IMR-90 (cell line): ENCODE measurements around the gene TPMT. TPM values are rescaled to one million over a fixed set of nuclear protein-coding genes. Genes with fewer than 3 reads are reported as not detected.

Experiments
- ATAC-seq: fragments of 200-7000 bp; cut with Tn5 transposase; 2 replicates; pipeline ENCODE4 v1.9.1; 2020; ENCODE audit warnings: low read depth, mild to moderate bottlenecking, moderate library complexity
- BruUV-seq: library from RNA; stranded (reverse); fragments of 400-500 nt; replicated peaks from 2 replicates; lab custom pipeline; 2021; lab: Mats Ljungman, UMichigan
- CTCF ChIA-PET: fragments of 300-600 bp; formaldehyde crosslinking; extraction: SDS; loops from one replicate; lab custom pipeline; 2021; ENCODE audit warnings: antibody characterized with exemption; lab: Yijun Ruan, JAX
- POLR2A ChIA-PET: fragments of 300-600 bp; sonication (Branson Sonifier 250); formaldehyde crosslinking; loops from one replicate; lab custom pipeline; 2022; ENCODE audit warnings: antibody characterized with exemption; ENCODE audit not compliant: unreplicated experiment; lab: Charles Lee
- DNase-seq: peaks from one replicate; pipeline ENCODE4 v3.0.0; 2013
- H2AFZ ChIP-seq: replicated peaks from 2 replicates; pipeline ENCODE3; 2013; ENCODE audit warnings: low read length, mild to moderate bottlenecking; ENCODE audit not compliant: poor library complexity
- H2AK5ac ChIP-seq: 2 replicates; pipeline ENCODE4 v1.6.1; 2013; ENCODE audit warnings: low read depth, low read length, inconsistent platforms
- H2AK9ac ChIP-seq: replicated peaks from 2 replicates; pipeline ENCODE3; 2013; ENCODE audit warnings: mild to moderate bottlenecking, low read depth, low read length, moderate library complexity; ENCODE audit not compliant: poor library complexity
- H2BK120ac ChIP-seq: 2 replicates; pipeline ENCODE4 v1.6.1; 2013; ENCODE audit warnings: low read depth, low read length, inconsistent platforms
- H2BK15ac ChIP-seq: 3 replicates; pipeline ENCODE4 v1.6.1; 2013; ENCODE audit warnings: low read depth, low read length, inconsistent platforms
- H2BK20ac ChIP-seq: 2 replicates; pipeline ENCODE4 v1.6.1; 2013; ENCODE audit warnings: low read depth, mild to moderate bottlenecking, inconsistent platforms, low read length, moderate library complexity
- H2BK5ac ChIP-seq: 2 replicates; pipeline ENCODE4 v1.6.1; 2013; ENCODE audit warnings: mild to moderate bottlenecking, low read depth, low read length, inconsistent platforms; ENCODE audit not compliant: poor library complexity, severe bottlenecking
- H3K14ac ChIP-seq: replicated peaks from 2 replicates; pipeline ENCODE4 v1.6.1; 2013; ENCODE audit warnings: low read depth, low read length, inconsistent platforms
- H3K18ac ChIP-seq: 2 replicates; pipeline ENCODE4 v1.6.1; 2013; ENCODE audit warnings: low read depth, low read length, control low read depth
- H3K23ac ChIP-seq: 2 replicates; pipeline ENCODE4 v1.6.1; 2013; ENCODE audit warnings: low read depth, low read length, inconsistent platforms
- H3K27ac ChIP-seq: 2 replicates; pipeline ENCODE4 v1.5.1; 2013; ENCODE audit warnings: mild to moderate bottlenecking, control low read depth, low read length; ENCODE audit not compliant: insufficient read depth
- H3K27me3 ChIP-seq: 2 replicates; pipeline ENCODE4 v1.6.1; 2013; ENCODE audit warnings: low read length; ENCODE audit not compliant: control insufficient read depth, insufficient read depth
- H3K36me3 ChIP-seq: 2 replicates; pipeline ENCODE4 v1.6.1; 2013; ENCODE audit warnings: low read length, mixed read lengths; ENCODE audit not compliant: control insufficient read depth, insufficient read depth
- H3K4ac ChIP-seq: 2 replicates; pipeline ENCODE4 v1.6.1; 2013; ENCODE audit warnings: low read depth, low read length, inconsistent platforms
- H3K4me1 ChIP-seq: 2 replicates; pipeline ENCODE4 v1.6.1; 2013; ENCODE audit warnings: low read length, mixed read lengths; ENCODE audit not compliant: control insufficient read depth, insufficient read depth
- H3K4me2 ChIP-seq: 2 replicates; pipeline ENCODE4 v1.6.1; 2013; ENCODE audit warnings: low read depth, mild to moderate bottlenecking, control low read depth, low read length, moderate library complexity
- H3K4me3 ChIP-seq: 2 replicates; pipeline ENCODE4 v1.5.1; 2013; ENCODE audit warnings: low read depth, mild to moderate bottlenecking, control low read depth, low read length, moderate library complexity; ENCODE audit not compliant: insufficient read depth
- H3K56ac ChIP-seq: 2 replicates; pipeline ENCODE4 v1.6.1; 2013; ENCODE audit warnings: low read length, inconsistent platforms; ENCODE audit not compliant: insufficient read depth; ENCODE audit errors: extremely low read depth
- H3K79me1 ChIP-seq, 2 experiments: 2 replicates each; pipeline ENCODE4 v1.6.1; 2013; ENCODE audit warnings: low read length in 2 of 2, inconsistent platforms in 1 of 2, low read depth in 1 of 2
- H3K9ac ChIP-seq: 2 replicates; pipeline ENCODE4 v1.6.1; 2013; ENCODE audit warnings: low read depth, low read length, control low read depth
- H3K9me1 ChIP-seq: 2 replicates; pipeline ENCODE4 v1.6.1; 2013; ENCODE audit warnings: low read length, inconsistent platforms; ENCODE audit not compliant: insufficient read depth
- H3K9me3 ChIP-seq: 2 replicates; pipeline ENCODE4 v1.6.1; 2013; ENCODE audit warnings: low read length; ENCODE audit not compliant: control insufficient read depth, insufficient read depth
- H4K20me1 ChIP-seq: 2 replicates; pipeline ENCODE4 v1.6.1; 2013; ENCODE audit warnings: low read length, inconsistent platforms; ENCODE audit not compliant: insufficient read depth
- H4K5ac ChIP-seq: 2 replicates; pipeline ENCODE4 v1.6.1; 2013; ENCODE audit warnings: mild to moderate bottlenecking, low read depth, low read length, control low read depth
- H4K8ac ChIP-seq, 2 experiments: 2 replicates each; pipeline ENCODE4 v1.6.1; 2013; ENCODE audit warnings: low read depth in 2 of 2, low read length in 2 of 2, control low read depth in 1 of 2, inconsistent platforms in 1 of 2
- H4K91ac ChIP-seq: 2 replicates; pipeline ENCODE4 v1.6.1; 2013; ENCODE audit warnings: low read depth, low read length, inconsistent platforms; ENCODE audit not compliant: insufficient read depth
- CEBPB ChIP-seq: IDR thresholded peaks from 2 replicates; pipeline ENCODE4 v1.6.1; 2012; ENCODE audit warnings: low read depth, low read length, improper control_type of control experiment
- CHD1 ChIP-seq: IDR thresholded peaks from 2 replicates; pipeline ENCODE4 v1.6.1; 2012; ENCODE audit warnings: low read depth, low read length, improper control_type of control experiment
- FOS ChIP-seq: fragments of 150-350 bp; IDR thresholded peaks from 2 replicates; pipeline ENCODE4 v1.6.1; 2016; ENCODE audit warnings: low read depth, low read length
- MAFK ChIP-seq: IDR thresholded peaks from 2 replicates; pipeline ENCODE4 v1.6.1; 2012; ENCODE audit warnings: low read depth, low read length, improper control_type of control experiment
- MAZ ChIP-seq: IDR thresholded peaks from 2 replicates; pipeline ENCODE4 v1.6.1; 2012; ENCODE audit warnings: low read depth, mild to moderate bottlenecking, low read length, improper control_type of control experiment, moderate library complexity, borderline replicate concordance
- MXI1 ChIP-seq: IDR thresholded peaks from 2 replicates; pipeline ENCODE4 v1.6.1; 2012; ENCODE audit warnings: low read depth, mild to moderate bottlenecking, low read length, moderate library complexity, borderline replicate concordance
- NFE2L2 ChIP-seq: fragments of 150-350 bp; IDR thresholded peaks from 2 replicates; pipeline ENCODE4 v1.6.1; 2016; ENCODE audit warnings: low read depth, mild to moderate bottlenecking, low read length
- POLR2A ChIP-seq: IDR thresholded peaks from 2 replicates; pipeline ENCODE4 v1.6.1; 2012; ENCODE audit warnings: mild to moderate bottlenecking, low read depth, low read length
- RAD21 ChIP-seq: IDR thresholded peaks from 2 replicates; pipeline ENCODE4 v1.6.1; 2012; ENCODE audit warnings: low read length, improper control_type of control experiment
- RFX5 ChIP-seq: IDR thresholded peaks from 2 replicates; pipeline ENCODE4 v1.8.0; 2012; ENCODE audit warnings: low read depth, mild to moderate bottlenecking, low read length, moderate library complexity
- SMC3 ChIP-seq: fragments of 150-350 bp; IDR thresholded peaks from 2 replicates; pipeline ENCODE4 v1.6.1; 2016; ENCODE audit warnings: low read depth, mild to moderate bottlenecking, antibody characterized with exemption, low read length, moderate library complexity
- USF2 ChIP-seq: fragments of 150-350 bp; IDR thresholded peaks from 2 replicates; pipeline ENCODE4 v1.6.1; 2017; ENCODE audit warnings: mild to moderate bottlenecking, antibody characterized with exemption, low read length, low read depth
- WGBS, 2 experiments: methylation state at CpG; one replicate each; pipeline versions ENCODE4 v1.1.5 to v1.1.7; 2013; ENCODE audit warnings: missing lambda C conversion rate in 2 of 2; ENCODE audit not compliant: insufficient read length in 1 of 2; ENCODE audit errors: extremely low coverage in 2 of 2; 5-methylcytosine and 5-hydroxymethylcytosine counted together
- dilution Hi-C: fragments of 300-500 bp; cut with HindIII; formaldehyde crosslinking; loops from one replicate; pipeline ENCODE4 v1.14.3; 2018; ENCODE audit warnings: low sequenced_read_pairs; ENCODE audit not compliant: unreplicated experiment
- in situ Hi-C: fragments of 300-500 bp; cut with MboI; formaldehyde crosslinking; loops from 3 replicates; pipeline ENCODE4 v1.14.3; 2019; ENCODE audit warnings: low sequenced_read_pairs, inconsistent platforms, mixed read lengths
- intact Hi-C: fragments of 100-400 bp; cut with micrococcal nuclease; formaldehyde crosslinking; loops from 2 replicates; pipeline ENCODE4 v1.10.0; 2022
- polyA plus RNA-seq, 3 experiments: library from polyadenylated mRNA; depleted of rRNA; stranded (reverse); fragments of >200 nt; gene quantifications; 2 replicates each; pipeline ENCODE4 v1.2.3, GENCODE V29; 2012; ENCODE audit warnings: low replicate concordance in 1 of 3
- total RNA-seq: library from RNA; depleted of rRNA; stranded (reverse); fragments of >200 nt; gene quantifications from 2 replicates; pipeline ENCODE4 v1.2.3, GENCODE V29; 2012
- TF ChIP-seq, protein P1 (sequence below): fragments of 150-350 bp; IDR thresholded peaks from 2 replicates; pipeline ENCODE4 v1.6.1; 2016; ENCODE audit warnings: low read depth, mild to moderate bottlenecking, low read length, moderate library complexity, borderline replicate concordance
- TF ChIP-seq, protein P2 (sequence below): conservative IDR thresholded peaks from 2 replicates; pipeline ENCODE4 v1.5.1; 2012; ENCODE audit warnings: mild to moderate bottlenecking, low read depth, low read length, improper control_type of control experiment

Gene TPMT
- total and polyA plus RNA-seq, 2 of the 4 experiments (the other 2 are of a cell fraction): 10.8 to 14.1 TPM

- no peak overlapping the region for H2BK20ac ChIP-seq
- H3K36me3 ChIP-seq: peaks cover 4% of the 10 kb centered on the region
- H3K18ac ChIP-seq: no peak overlapping the region
- no peak overlapping the region for H3K23ac ChIP-seq
- no peak overlapping the region for H2AFZ ChIP-seq
- no peaks in the 10 kb centered on the region for H3K9me3 ChIP-seq
- H2AK9ac ChIP-seq: no peak overlapping the region
- no peaks in the 10 kb centered on the region for H3K9me1 ChIP-seq
- H4K91ac ChIP-seq: no peak overlapping the region
- H3K27me3 ChIP-seq: no peaks in the 10 kb centered on the region
- no peak overlapping the region for H4K8ac ChIP-seq
- 100% methylated on average over 2 of the region's 6 CpGs; no CpG with 5 or more reads in 1 of the 2 experiments for WGBS, 2 experiments
- no peaks in the 10 kb centered on the region for H3K4me1 ChIP-seq
- no peak overlapping the region for H3K4me2 ChIP-seq
- no peak overlapping the region for H3K14ac ChIP-seq
- CTCF ChIA-PET: no interaction called here
- dilution Hi-C loops (no loop called here), intact Hi-C loops (no loop called here), in situ Hi-C loops (no loop called here)
- H3K9ac ChIP-seq: no peak overlapping the region
- no peak overlapping the region for H2BK120ac ChIP-seq
- H2BK15ac ChIP-seq: no peak overlapping the region
- TF ChIP-seq FOS (no peak), MAFK (no peak), MXI1 (no peak), RFX5 (no peak), CEBPB (no peak), USF2 (no peak), MAZ (no peak), POLR2A (no peak), NFE2L2 (no peak), CHD1 (no peak), RAD21 (no peak), SMC3 (no peak)
- TF ChIP-seq, protein P1, sequence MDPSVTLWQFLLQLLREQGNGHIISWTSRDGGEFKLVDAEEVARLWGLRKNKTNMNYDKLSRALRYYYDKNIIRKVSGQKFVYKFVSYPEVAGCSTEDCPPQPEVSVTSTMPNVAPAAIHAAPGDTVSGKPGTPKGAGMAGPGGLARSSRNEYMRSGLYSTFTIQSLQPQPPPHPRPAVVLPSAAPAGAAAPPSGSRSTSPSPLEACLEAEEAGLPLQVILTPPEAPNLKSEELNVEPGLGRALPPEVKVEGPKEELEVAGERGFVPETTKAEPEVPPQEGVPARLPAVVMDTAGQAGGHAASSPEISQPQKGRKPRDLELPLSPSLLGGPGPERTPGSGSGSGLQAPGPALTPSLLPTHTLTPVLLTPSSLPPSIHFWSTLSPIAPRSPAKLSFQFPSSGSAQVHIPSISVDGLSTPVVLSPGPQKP: no peak
- TF ChIP-seq, protein P2, sequence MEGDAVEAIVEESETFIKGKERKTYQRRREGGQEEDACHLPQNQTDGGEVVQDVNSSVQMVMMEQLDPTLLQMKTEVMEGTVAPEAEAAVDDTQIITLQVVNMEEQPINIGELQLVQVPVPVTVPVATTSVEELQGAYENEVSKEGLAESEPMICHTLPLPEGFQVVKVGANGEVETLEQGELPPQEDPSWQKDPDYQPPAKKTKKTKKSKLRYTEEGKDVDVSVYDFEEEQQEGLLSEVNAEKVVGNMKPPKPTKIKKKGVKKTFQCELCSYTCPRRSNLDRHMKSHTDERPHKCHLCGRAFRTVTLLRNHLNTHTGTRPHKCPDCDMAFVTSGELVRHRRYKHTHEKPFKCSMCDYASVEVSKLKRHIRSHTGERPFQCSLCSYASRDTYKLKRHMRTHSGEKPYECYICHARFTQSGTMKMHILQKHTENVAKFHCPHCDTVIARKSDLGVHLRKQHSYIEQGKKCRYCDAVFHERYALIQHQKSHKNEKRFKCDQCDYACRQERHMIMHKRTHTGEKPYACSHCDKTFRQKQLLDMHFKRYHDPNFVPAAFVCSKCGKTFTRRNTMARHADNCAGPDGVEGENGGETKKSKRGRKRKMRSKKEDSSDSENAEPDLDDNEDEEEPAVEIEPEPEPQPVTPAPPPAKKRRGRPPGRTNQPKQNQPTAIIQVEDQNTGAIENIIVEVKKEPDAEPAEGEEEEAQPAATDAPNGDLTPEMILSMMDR: no peak
- no peak overlapping the region for H4K5ac ChIP-seq
- H3K27ac ChIP-seq: no peak overlapping the region
- no peak overlapping the region for H3K56ac ChIP-seq
- BruUV-seq: no TSS peak
- no peak overlapping the region for H3K4ac ChIP-seq
- no peaks in the 10 kb centered on the region for H3K79me1 ChIP-seq
- no peak for DNase-seq
- H3K4me3 ChIP-seq: no peak overlapping the region
- POLR2A ChIA-PET: no interaction called here
- H2BK5ac ChIP-seq: no peak overlapping the region
- no peak overlapping the region for H2AK5ac ChIP-seq
- no peak for ATAC-seq
- no peaks in the 10 kb centered on the region for H4K20me1 ChIP-seq
These were observed 14.8 kb downstream of the TPMT start for GRCh38 chr6:18139935-18140621.
